Lower leg skin (tissue), 3 donors: ENCODE results near the gene DPP10.

Source experiments
- CTCF ChIP-seq, 3 donors: fragments of 450-650 bp; IDR thresholded peaks; one replicate each; pipeline ENCODE4 v1.5.1; 2016; ENCODE audit warnings: antibody characterized with exemption in 3 of 3, mild to moderate bottlenecking in 3 of 3, moderate library complexity in 2 of 3
- POLR2A ChIP-seq, 2 donors: fragments of 450-650 bp; IDR thresholded peaks; one replicate each; pipeline ENCODE4 v1.6.1; 2016 to 2017; ENCODE audit warnings: antibody characterized with exemption in 2 of 2, mild to moderate bottlenecking in 1 of 2, moderate library complexity in 1 of 2

DNA sequence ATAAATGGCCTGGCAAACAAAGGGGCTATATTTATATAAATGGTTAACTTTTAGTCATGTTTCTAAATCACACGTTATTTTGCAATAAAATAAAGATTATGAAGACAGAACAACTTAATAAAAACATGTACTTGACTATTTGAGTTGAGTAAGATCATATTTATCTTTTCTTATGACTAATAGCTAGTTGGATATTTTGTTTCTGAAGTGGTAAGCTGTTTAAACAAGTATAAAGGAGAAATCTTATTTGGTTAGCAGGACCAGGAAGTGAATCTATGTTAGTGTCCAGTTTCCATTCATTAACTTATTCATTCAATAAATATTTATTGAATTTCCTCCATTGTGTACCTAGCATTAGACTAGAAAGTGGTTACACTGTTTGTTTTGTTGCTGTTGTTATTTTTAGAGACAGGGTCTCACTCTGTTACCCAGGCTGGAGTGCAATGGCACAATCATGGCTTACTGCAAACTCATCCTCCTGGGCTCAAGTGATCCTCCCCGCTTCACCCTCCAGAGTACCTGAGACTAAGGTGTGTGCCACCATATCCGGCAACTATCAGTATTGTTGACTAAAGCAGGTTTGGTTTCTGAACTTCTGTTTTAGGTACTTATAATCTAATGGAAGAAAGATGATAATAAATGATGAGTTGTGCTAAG lies 312.6 kb downstream of the DPP10 start:
- TF ChIP-seq CTCF (IDR thresholded peaks at IDR 0.05) (no peak), POLR2A (IDR thresholded peaks at IDR 0.05) (no peak)
